DMS153 (cell line): ENCODE data around the gene CCDC74A.
"Not testable (repeated sequence)": the region's sequence is repeated elsewhere in the genome, so short reads cannot be mapped to it uniquely, and the experiment has no call there.

ENCODE experiments used
- DNase-seq: peaks from one replicate; lab custom pipeline; 2025; lab: John Stamatoyannopoulos, UW

CCDC74A gene

DNA sequence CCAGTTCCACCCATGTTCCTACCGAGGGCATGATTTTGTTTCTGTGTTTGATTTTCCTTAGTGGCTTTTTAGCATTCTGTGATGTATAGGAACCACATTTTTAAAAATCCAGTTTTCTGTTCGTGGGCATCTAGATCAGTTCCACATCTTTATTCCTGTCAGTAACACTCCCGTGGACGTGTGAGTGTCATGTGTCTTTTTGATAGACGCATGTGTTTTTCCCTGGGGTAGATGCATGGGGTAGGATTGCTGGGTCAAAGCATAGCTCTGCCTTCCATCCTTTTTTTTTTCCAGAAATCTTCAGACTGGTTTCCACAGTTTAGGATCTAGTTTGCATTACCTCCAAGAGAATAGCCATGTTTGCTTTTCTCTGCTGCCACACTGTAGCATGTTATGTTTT is 38.7 kb downstream of the CCDC74A start:
- DNase-seq = no peak

DNA sequence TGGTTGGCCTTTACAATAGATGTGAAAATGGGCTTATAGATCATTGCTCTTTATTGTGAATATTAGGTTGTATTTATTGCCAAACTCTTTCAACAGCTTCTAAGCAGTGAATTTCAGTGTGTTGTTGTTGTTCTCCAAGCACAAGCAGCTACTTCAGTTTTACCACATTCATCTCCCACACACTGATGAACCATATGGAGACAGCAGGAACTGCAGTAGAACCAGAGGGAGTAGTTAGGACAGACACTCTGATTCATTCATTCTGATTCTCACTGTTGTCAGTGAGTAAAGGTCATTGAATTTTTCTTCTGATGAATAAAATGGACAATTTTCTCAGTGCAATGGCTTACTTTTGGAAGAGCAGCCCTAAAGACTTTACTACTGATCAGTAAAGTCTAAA is 40.2 kb downstream of the CCDC74A start:
- DNase-seq = no peak

DNA sequence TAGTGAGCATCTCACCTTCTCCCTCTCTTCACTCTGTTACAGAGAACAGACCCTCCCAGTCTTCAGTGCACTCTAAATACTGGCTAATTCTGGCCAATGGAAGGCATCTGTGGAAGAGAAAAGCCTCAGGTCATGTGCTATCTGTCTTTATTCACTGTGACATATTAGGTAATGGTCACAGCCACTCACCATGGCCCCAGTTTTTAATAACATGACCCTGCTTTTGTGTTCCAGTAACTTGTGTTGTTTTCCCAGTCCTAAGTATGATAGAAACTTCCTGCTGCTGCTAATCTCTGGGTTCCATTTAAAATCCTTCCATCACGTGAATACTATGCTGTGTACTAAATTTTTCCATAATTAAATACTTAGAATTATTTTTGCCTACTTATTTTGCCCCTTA is 40.7 kb downstream of the CCDC74A start:
- not testable (repeated sequence) for DNase-seq

DNA sequence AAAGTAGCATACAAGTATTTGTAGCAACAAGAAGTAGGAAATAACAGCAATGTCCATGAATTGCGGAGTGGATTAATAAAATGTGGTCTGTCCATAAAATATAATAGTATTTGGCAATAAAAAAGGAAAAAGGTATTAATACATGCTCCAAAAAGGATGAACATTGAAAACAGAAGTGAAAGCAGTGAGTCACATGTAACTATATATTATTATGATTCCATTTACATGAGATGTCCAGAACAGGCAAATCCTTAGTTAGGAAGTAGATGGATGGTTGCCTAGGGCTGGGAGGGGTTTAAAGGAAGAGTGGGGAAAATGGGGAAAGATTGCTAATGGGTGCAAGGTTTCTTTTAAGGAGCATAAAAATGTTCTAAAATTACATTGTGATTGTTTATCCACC is 44.5 kb downstream of the CCDC74A start:
- no peak for DNase-seq

DNA sequence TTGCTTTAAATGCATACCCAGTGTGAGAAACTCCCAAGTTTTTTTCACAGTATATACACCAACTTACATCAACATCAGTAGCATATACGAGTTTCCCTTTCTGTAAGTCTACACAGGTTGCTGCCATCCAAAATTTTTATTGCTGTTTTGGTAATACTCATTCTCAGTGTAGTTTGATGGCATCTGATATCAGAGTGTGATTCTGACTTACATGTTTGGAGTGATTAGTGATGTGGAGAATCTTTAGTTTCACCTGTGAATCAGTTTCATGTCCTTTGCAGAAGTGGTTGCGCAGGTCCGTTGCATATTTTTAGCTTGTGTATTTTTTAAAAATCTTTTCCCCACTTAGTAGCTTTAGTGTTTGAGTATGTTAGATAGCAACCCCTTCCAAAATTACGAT is 50.1 kb downstream of the CCDC74A start:
- DNase-seq = no peak

DNA sequence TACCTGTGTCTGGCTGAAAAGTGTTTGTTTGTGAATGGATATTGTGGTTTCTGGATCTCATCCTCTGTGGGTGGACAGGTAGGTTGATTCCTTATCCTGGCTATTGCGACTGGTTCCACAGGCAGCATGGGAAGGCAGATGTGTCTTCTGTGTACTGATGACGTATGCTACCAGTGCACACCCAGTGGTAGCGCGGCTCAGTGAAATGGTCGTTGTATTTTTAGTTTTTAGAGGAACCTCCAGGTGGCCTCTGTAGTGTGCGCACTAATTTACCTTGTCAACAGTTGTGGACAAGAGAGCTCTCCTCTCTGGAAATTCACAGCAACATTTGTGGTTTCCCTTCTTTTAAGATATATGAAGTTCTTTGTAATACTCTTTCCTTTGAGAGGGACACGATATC is 52.5 kb downstream of the CCDC74A start:
- no peak for DNase-seq
